Activated naive CD4-positive, alpha-beta T cell treated with Interleukin-2 at 50 U/mL for 16 hours (primary cell): ENCODE data around the gene MCM6.
A peak's percentile ranks its signal among the peaks of the same experiment; 100 is the strongest.
"Not testable (repeated sequence)": the region's sequence is repeated elsewhere in the genome, so short reads cannot be mapped to it uniquely, and the experiment has no call there.

ENCODE experiments used
- DNase-seq: peaks from one replicate; pipeline ENCODE4 v3.0.0-alpha.2; 2020

The MCM6 gene

GRCh38 chr2:135818937-135819610 lies 57.2 kb downstream of the MCM6 start:
- DNase-seq, result peak; percentile 33

GRCh38 chr2:135817951-135818350 lies 58.3 kb downstream of the MCM6 start:
- DNase-seq, result no peak

GRCh38 chr2:135817466-135817865 lies 58.8 kb downstream of the MCM6 start:
- no peak for DNase-seq

- no peak for DNase-seq
Observed at GRCh38 chr2:135815269-135815668, 61.0 kb downstream of the MCM6 start.

GRCh38 chr2:135812907-135813511 lies 63.2 kb downstream of the MCM6 start:
- no peak for DNase-seq

- not testable (repeated sequence) for DNase-seq
Observed at GRCh38 chr2:135807874-135808273, 68.4 kb downstream of the MCM6 start.

GRCh38 chr2:135803278-135803677 lies 73.0 kb downstream of the MCM6 start:
- DNase-seq, result no peak

- DNase-seq, result no peak
Observed at GRCh38 chr2:135802350-135802749, 73.9 kb downstream of the MCM6 start.

GRCh38 chr2:135800513-135801460 lies 75.5 kb downstream of the MCM6 start:
- no peak for DNase-seq

GRCh38 chr2:135799738-135800137 lies 76.5 kb downstream of the MCM6 start:
- DNase-seq, result no peak

GRCh38 chr2:135798762-135799161 lies 77.5 kb downstream of the MCM6 start:
- no peak for DNase-seq

- DNase-seq, result no peak
Observed at GRCh38 chr2:135798275-135798705, 78.0 kb downstream of the MCM6 start.

GRCh38 chr2:135797497-135798274 lies 78.6 kb downstream of the MCM6 start:
- peak; percentile 79 for DNase-seq

- no peak for DNase-seq
Observed at GRCh38 chr2:135796606-135797005, 79.6 kb downstream of the MCM6 start.

- not testable (repeated sequence) for DNase-seq
Observed at GRCh38 chr2:135795641-135796040, 80.6 kb downstream of the MCM6 start.

- DNase-seq, result no peak
Observed at GRCh38 chr2:135792401-135793150, 83.7 kb downstream of the MCM6 start.

GRCh38 chr2:135791418-135792190 lies 84.6 kb downstream of the MCM6 start:
- DNase-seq, result no peak

- DNase-seq, result no peak
Observed at GRCh38 chr2:135790423-135790822, 85.8 kb downstream of the MCM6 start.
